SW 1271 (cell line): Measurements from ENCODE around the gene JMJD7.

Experiments
- DNase-seq, 2 experiments: peaks; one replicate each; lab custom pipeline; 2025; lab: John Stamatoyannopoulos, UW

Gene JMJD7

DNA sequence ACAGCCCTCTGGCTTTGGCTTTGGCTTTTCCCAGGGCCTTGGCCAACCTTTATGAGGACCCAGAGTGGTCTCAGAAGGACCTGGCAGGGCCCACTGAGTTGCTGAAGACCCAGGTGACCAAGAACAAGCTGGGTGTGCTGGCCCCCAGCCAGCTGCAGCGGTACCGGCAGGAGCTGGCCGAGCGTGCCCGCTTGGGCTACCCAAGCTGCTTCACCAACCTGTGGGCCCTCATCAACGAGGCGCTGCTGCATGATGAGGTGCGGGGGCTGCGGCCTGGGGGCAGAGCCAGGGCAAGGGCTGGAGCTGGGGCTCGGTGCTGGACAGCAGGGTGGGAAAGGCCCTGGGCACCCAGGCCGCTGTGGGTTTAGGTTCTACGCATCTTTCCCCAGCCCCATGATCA, 16.9 kb downstream of the JMJD7 start:
- DNase-seq: no peak

DNA sequence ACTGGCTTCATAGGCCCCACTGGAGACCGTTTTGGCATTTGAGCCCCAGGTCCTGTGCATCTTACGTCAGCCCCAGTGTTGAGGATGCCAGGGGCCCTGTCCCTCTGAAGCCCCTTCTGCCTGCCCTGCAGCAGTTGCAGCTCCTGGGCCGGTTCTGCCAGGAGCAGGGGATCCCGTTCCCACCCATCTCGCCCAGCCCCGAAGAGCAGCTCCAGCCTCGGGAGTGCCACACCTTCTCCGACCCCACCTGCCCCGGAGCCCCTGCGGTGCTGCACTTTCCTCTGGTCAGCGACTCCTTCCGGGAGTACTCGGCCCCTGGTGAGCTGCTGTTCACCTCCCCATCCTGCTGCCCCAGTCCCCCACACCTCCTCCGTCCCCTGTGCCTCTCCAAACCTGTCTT, 19.3 kb downstream of the JMJD7 start:
- DNase-seq: no peak

DNA sequence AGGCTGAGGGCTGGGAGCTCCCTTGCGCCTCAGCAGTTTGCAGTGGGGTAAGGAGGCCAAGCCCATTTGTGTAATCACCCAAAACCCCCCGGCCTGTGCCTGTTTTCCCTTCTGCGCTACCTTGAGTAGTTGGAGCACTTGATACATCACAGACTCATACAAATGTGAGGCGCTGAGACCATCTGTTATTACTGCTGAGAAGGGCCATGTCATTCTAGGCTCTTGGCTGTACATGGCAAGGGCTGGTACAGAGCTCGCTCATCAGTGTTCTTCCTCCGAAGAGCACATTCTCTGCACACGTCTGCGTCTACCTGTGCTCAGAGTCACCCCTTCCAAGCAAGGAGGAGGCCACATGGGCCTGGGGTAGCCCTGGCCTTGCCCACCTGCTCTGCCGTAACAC, 20.1 kb downstream of the JMJD7 start:
- DNase-seq: no peak

DNA sequence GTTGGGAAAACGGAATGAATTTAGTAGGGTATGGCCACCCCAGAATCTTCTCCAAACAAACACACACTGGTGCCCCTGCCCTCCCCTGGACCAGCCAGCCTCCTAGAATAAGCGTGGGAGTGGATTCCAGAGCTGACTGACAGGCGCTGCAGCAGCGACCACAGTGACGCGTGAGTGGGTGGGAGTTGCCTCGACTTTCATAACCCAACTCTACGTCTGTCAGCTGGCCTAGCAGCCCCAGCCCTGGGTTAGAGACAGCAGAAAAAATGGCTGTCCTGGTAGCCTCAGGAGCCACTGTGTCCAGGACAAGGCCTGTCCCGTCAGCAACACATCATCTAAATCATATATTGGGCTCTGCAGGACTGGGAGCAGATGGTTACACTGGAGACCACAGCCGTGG, 20.7 kb downstream of the JMJD7 start:
- no peak for DNase-seq

DNA sequence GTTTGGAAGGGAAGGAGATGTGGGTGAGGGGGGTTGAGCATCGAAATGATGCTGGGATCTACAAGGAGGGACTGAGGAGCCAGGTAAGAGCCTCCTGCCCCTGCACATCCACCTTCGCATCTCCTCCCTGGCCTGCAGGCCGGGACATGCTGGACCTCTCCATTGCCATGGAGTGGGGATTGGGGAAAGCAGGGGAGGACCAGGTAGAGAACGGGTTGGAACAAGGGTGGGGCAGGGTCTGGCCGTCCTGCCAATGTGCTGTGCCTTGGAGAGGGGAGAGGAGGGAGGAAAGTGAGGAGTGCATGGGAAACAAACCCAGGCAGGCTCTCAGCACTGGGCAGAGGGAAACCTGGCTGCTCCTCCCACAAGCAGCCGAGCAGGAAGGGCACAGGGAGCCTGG, 21.3 kb downstream of the JMJD7 start:
- no peak for DNase-seq

DNA sequence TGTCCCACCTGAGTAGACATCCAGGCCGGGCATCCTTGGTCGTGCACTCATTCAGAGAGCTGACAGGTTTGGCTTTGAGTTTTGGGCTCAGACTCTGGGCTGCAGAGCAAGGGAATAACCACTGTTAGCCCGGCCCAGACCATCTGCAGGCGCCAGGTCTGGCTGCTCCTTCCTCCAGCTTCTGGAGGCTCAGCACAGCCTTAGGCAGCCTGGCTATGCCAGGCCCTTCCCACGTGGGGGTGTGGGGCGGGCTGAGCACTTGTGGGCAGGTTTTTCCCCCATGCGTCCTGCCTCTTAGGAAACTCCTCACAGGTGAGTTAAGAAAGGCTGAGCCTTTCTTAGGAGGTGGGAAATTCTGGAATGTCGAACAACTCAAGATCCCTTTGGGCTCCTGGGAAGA, 22.0 kb downstream of the JMJD7 start:
- no peak for DNase-seq

DNA sequence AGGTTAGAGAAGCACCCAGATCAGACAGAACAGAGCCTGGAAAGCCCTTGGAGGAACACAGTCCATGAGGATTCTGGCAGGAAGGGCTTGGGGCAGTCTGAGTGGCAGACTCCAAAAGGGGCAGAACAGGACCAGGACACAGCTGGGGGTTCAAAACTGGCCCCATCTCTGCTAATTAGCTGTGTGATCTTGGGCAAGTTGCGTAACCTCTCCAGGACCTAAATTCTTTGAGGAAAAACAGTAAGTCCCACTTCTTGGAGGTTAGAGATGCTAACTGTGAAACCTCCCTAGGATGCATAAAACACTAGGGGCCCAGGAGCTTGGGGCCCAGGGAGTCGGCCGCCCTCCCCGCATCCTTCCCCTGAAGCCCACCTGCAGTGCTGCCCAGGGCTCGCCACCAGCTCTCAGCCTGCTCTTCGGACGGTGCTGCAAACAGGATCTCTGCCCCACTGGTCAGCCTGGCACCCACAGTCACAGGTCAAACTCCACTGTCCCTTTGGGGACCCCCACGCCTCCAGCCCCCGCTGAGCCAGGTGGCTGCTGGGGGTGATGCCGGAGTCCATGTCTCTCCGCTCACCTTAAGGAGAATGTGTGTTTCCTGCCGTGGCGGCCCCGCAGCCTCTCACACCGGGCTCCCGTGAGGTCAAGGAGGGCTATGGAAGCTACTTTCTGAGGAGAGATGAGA, 22.7 kb downstream of the JMJD7 start:
- no peak for DNase-seq

DNA sequence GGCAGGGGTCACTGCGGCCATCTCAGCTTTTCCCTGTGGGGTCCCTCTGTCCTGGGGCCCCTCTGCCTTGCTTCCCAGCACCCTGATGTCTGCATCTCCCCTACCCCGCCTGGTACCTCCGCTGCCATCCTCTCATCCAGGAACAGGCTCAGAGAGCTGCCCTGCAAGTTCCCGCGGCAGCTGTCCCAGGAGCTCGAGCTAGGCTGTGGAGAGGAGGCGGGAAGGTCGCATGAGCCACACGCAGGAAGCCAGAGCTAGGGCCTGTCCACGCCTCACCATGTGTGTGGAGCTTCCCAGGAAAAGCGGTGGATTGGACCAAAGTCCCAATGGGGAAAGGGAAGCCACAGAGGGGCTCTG, 23.3 kb downstream of the JMJD7 start:
- no peak for DNase-seq

DNA sequence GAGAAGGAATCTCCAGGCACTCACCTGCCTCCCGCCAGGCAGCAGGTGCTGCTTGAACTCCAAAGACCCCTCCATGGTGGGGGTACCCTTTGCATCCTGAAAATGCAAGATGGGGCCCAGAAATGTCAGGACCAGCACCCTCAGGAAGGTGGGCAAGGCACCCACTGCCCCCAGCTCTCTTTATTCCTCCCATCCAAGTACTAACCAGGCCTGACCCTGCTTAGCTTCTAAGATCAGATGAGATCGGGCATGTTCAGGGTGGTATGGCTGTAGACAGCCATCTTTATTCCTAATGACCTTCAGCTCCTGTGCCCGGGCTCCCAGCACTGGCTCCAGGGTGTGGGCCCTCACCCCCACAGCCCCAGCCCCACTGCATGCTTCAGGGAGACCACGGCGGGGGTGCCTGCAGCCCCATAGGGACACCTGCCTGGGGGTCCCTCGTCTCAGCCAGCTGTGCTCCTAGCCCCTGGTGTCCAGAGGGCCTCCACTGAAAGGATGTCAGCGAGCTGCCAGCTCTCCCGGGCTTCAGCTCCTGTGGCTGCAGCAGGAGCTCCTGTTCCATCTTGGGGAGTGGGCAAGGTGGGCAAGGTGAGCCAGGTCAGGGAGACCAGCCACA, 24.0 kb downstream of the JMJD7 start:
- DNase-seq: no peak

DNA sequence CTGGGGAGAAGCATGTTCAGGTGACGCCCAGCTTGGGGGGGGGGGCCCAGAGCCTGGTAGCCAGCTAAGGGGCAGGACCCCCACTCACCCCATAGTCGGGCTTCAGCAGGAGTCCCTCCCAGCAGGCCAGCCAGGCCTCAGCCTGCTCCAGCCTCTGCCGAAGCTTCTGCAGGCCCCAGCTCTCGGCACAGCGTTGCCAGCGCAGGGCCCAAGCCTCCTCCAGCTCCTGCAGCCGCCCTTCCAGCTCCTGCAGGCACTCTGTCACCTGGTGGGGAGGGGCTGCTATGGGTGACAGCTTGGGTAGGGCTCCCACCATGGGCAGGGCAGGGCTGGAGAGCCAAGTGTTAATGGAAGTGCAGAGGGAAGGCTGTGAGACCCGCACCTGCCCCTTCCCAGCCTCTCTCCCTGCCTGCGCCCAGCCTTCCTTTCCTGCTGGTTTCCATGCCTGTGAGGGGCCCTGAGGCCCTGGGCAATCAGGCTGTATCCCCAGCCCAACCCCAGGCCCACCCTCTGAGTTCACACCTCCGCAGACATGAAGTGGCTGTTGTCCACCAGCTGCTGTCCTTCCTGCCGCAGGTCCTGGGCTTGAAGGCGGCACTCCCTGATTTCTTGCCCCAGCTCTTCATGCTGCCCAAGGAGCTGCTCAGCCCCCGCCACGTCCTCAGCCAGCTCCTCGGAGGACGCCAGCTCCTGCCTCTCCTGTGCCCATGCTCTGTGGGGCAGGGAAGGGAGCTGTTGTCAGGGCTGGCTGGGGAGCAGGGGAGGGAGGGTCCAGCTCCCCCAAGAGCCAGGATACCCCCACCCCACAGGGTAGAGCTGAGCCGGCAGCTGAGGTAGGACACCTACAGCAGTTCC, 25.1 kb downstream of the JMJD7 start:
- DNase-seq: no peak

DNA sequence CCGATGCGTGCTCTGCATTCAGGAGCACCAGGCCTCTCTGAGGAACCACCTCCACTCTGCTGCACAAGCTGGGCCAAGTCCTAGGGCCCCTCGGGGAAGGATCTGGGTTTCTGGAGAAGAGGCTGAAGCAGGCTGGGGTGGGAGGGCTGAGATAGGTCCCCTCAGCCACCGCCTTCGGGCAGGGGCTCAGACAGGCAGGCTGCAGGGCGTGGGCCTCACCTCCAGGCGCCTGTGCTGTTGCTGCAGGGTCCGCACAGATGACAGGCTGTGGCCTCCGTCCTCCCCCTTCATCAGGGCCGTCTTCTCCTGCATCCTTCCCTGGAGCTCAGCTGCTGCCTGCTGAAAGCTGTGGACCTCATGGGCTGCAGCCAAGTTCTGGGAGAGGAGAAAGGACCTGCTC, 25.9 kb downstream of the JMJD7 start:
- DNase-seq: no peak

DNA sequence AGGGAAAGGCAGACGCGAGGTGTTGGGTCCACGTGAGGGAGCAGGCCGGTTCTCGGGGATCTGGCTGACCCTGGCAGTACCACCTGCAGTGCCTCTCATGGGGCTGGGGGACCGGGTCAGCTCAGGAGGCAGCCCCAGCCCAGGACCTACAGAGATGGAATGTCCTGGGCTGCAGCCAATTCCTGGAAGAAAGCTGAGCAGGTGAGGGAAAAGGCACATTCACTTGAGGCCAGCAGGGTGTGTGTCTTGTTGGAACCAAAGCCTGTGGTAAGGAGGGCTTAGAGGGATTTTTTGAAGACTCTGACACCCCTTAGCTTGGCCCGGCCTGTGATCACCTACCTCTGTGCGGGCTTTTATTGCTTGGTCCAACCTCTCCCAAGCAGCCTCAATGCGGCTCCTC, 26.6 kb downstream of the JMJD7 start:
- DNase-seq: no peak

DNA sequence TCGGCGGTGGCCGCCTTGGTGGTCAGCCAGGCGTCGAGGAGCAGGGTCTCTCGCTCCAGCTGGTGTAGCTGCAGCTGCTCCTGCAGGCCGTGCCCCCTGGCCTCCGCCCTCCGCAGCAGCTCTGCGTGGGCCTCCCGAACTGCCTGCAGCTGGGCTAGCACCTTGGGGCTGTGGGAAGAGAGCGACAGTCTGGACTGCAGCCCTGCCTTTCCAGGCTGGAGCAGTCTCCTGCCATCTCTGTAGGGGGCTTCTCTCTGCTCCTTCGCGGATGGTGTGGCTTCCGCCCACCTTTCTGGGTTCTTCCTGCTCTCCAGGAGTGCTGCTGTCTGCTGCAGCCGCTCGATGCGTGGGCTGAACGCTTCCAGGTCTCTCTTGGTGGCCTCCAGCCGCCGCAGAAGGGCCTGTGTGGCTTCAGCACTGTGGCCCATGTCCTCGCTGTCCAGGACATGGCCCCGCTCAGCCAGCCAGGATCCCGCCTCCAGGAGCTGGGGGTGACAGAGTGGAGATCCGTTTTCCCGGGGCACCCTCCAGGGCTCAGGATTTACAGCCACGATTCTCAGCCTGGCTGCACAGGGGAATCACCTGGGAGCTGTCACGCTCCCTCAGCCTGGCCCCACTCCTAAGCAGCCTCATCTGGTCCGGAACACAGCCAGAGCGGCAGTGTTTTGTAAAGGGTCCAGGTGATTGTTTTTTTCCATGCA, 27.5 kb downstream of the JMJD7 start:
- no peak for DNase-seq

DNA sequence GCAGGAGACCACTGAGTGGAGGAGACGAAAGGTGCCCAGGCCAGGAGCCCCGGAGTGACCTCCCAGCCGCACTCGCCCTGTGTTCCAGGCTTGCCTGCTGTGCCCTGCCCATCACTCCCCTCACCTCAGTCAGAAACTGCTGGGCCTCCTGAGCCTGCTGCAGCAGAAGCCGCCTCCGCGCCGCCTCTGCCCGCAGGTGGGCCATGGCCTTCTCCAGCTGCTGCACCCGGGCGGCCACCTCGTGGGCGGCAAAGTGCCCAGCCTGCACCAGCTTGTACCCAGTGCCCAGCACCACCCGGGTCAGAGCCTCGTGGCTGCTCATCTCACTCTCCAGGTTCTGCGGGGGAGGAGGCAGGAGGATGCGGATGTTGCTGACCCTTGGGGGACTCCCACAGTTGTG, 28.4 kb downstream of the JMJD7 start:
- no peak for DNase-seq

DNA sequence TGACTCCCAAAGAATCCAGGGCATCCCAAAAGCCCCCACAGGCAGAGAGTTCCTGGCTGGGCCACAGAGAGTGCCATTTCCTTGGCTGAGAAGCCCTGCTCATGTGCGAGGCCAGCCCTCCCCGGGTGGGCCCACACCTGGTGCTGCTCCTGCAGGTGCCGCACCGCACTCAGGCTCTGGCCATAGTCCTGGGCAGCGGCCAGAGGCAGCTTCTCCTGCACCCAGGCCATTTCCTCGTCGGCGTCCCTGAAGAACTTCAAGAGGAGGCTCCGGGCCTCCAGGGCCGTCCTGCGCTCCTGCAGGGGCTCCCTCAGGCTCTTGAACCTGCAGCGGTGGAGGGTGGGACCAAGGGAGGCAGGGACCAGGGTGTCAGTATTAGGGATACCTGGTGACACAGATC, 28.8 kb downstream of the JMJD7 start:
- DNase-seq: no peak

DNA sequence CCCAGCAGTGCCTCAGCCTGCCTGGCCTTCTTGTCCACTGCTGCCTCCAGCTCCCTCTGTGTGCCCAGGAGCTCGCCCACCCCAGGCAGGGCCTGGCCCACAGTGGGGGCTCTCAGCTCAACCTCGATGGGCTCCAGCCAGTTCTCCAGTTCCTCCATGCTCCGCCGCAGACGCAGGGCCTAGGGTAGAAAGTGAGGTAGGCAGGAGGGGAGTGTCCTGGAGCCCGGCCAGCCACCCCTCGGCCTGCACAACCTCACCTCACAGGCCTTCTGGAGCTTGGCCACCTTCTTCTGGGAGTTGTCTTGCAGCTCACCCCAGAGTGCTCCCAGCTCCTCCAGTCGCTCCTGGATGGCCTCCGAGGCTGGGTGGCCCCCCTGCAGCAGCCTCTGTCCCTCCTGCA, 29.4 kb downstream of the JMJD7 start:
- no peak for DNase-seq

DNA sequence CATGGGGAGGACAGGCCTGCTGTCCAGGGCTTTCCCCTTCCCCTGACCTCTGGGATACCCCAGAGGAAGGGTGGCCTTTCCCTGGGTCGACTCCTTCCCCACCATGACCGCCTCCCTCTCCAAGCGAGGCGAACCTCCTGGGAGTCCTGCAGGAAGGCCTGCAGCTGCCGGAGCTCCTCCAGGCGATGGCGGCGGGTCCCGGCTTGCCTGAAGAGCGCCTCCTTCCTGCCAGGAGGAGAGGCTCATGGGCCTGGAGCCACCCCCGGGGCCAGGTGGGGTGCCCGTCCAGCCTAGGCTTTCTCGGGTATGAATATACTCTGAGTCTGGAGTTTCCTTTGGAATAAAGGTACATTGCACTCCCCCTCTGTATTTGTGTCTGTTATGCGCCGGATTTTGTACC, 30.9 kb downstream of the JMJD7 start:
- DNase-seq: no peak

DNA sequence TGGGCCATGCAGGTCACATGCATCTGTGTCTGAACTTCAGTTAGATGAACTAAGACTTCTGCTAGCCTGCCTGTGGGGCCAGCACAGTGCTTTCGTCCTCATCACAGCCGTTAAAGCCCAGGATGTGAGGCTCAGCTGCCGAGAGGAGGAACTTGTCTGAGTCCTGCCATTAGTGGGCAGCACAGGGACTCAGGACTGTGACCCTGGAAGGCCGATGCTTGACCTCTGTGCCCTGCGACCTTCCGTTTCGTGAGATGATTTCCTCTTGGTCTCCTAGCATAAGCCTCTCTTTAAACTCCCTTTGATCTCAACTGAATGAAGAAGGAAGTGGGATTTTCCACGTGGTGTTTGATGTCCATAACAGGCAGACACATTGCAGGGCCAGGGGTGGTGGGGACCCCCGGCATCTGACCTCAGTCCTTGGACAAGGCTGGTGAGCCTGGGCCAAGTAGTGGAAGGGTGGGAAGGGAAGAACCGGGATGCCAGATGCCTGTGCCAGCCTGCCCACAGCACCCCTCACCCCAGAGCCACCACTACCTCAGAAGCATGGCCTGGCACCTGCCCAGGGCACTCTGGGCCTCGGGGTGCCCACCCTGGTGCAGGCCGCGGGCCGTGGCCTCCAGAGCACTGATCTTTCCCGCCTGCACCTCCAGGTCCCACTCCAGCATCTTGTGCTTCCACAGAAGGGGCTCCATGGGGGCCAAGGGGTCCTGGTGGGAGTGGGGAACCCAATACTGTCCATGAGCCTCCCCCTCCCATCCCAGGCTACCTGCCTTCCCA, 32.3 kb downstream of the JMJD7 start:
- no peak for DNase-seq

DNA sequence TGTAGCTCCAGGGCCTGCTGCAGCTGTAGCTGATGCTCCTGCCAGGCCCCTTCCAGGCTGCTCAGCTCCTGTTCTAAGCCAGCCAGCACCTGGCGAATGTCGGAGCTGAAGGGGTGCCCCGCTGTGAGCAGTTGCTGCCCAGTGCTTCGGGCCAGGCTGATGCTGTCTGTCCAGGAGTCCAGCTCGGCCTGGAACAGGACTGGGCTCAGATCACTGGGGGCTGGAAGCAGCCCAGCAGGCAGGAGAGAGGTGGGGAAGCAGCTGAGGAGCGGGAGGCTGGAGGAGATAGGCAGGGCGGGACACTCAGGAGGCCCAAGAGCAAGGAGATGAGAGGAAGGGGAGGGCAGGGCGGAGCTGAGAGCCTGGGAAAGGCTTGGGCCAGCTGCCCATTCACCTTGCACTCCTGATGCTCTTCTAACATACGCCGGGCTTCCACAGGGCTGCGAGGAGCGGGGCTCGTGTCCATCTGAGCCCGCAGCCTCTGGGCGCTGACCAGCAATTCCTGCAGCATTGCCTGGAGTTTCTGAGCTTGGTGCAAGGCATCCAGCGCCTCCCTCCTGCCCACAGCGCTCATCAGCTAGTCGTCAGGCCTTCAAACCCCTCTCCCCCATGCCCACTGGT, 34.0 kb downstream of the JMJD7 start:
- no peak for DNase-seq

DNA sequence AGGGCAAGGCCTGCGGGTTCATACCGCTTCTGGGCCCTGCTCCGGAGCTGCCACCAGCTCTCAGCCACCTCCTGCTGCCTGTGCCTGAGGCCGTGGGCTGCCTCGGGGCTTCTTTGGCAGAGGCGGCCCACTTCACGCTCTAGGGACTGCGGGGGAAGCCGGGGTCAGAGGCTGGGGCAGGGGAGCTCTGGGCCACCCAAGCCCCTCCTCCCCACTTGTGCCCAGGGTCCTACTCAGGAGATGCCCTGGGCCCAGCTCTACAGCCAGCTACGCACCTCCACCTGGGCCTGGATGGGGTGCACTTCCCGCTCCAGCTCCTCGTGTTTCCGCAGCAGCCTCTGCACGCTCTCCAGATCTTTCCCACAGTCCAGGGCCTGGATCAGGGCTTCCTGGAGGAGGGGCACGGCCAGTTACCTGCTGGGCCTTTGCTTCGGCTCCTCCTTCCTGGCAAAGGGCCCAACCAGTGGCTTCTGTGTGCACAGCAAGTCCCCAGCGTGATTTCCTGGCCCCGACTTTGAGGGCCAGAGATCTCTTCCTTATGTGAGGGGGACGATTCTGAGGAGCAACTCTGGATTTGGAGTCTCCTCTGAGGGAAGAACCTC, 34.7 kb downstream of the JMJD7 start:
- DNase-seq: no peak

DNA sequence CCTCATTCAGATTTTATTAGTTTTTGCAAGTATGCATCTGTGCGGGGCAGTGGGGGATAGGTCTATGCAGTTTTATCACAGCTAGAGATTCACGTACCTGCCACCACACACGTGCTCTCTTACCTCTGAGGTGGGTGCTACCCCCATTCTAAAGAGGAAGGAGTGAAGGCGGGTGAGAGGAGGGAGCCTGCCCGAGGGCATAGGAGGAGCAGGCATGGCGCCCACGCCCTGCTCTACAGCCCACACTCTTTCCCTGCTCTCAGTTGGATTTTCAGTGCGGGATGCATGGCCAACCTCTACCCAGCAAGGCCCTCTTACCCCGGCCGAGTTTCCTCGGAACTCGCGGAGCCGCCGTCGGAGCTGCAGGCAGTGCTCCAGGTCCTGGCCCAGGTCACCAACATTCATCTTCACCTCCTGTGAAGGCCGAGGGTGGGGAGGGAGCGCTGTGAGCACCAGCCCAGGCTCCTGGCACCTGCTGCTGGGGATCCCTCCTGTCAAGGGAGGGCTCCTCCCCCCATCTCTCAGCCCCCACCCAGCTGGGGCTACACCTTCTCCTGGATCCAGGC, 37.7 kb downstream of the JMJD7 start:
- no peak for DNase-seq
